GM12878 (cell line): ENCODE results near the gene PSMA1.

Source experiments
- CTCF ChIP-seq, 3 experiments: IDR thresholded peaks in 2 of 3; conservative IDR thresholded peaks in 1 of 3; 2 replicates each; pipeline ENCODE4 v1.5.1; 2011; ENCODE audit warnings: low read depth in 3 of 3, low read length in 3 of 3, mild to moderate bottlenecking in 3 of 3, control low read depth in 2 of 3, moderate library complexity in 2 of 3, inconsistent platforms in 1 of 3, mixed read lengths in 1 of 3; ENCODE audit not compliant: control insufficient read depth in 2 of 3, insufficient read depth in 1 of 3; ENCODE audit errors: extremely low read depth in 1 of 3
- SUPT20H ChIP-seq: IDR thresholded peaks from 2 replicates; pipeline ENCODE4 v1.6.1; 2011; ENCODE audit warnings: low read depth, mild to moderate bottlenecking, low read length, moderate library complexity, borderline replicate concordance; ENCODE audit not compliant: control insufficient read depth

- TF ChIP-seq SUPT20H (no peak), CTCF (IDR thresholded peaks at IDR 0.05 in 2 of 3, conservative IDR thresholded peaks at IDR 0.05 in 1 of 3; ENCODE audit: control insufficient read depth in 2 of 3, extremely low read depth in 1 of 3, insufficient read depth in 1 of 3, low read depth in 3 of 3, low read length in 3 of 3) (no peak)
Measured at GRCh38 chr11:14552089-14552488, 31.9 kb upstream of the PSMA1 start.
